ENCODE measurements around the gene ERBB4. TPM values are rescaled to one million over a fixed set of nuclear protein-coding genes. Genes with fewer than 3 reads are reported as not detected.

ERBB4 gene
- total RNA-seq, 1 donor: 5.8 TPM

DNA sequence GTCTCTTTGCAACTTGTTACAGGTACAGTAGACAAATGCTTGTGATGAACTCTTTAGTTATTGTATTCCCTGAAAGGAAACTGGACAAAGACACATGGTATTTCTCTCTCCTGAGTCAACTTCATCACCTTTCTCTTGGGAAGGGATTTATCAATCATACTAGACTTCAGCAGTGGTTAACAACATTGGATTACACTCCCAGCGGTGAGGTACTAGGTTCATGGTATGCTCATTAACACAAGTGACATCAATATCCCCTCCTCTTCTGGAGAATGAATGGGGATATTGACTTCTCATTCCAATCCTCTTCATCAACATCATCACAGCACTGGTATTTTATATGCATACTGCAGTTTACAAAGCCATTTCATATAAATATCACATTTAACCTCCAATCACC is 574.6 kb downstream of the ERBB4 start:
- DNase-seq (ENCODE audit: low read depth): no peak
- TF ChIP-seq, protein P1, sequence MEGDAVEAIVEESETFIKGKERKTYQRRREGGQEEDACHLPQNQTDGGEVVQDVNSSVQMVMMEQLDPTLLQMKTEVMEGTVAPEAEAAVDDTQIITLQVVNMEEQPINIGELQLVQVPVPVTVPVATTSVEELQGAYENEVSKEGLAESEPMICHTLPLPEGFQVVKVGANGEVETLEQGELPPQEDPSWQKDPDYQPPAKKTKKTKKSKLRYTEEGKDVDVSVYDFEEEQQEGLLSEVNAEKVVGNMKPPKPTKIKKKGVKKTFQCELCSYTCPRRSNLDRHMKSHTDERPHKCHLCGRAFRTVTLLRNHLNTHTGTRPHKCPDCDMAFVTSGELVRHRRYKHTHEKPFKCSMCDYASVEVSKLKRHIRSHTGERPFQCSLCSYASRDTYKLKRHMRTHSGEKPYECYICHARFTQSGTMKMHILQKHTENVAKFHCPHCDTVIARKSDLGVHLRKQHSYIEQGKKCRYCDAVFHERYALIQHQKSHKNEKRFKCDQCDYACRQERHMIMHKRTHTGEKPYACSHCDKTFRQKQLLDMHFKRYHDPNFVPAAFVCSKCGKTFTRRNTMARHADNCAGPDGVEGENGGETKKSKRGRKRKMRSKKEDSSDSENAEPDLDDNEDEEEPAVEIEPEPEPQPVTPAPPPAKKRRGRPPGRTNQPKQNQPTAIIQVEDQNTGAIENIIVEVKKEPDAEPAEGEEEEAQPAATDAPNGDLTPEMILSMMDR (IDR thresholded peaks at IDR 0.05; ENCODE audit: insufficient read depth, low read length): no peak
- H3K4me3 ChIP-seq (ENCODE audit: low read depth, low read length): no peak overlapping the region

- TF ChIP-seq, protein P1 (IDR thresholded peaks at IDR 0.05; ENCODE audit: insufficient read depth, low read length): no peak
- no peak for DNase-seq (ENCODE audit: low read depth)
- H3K4me3 ChIP-seq (ENCODE audit: low read depth, low read length): no peak overlapping the region
These were observed 580.8 kb downstream of the ERBB4 start for GRCh38 chr2:211957799-211958198.

DNA sequence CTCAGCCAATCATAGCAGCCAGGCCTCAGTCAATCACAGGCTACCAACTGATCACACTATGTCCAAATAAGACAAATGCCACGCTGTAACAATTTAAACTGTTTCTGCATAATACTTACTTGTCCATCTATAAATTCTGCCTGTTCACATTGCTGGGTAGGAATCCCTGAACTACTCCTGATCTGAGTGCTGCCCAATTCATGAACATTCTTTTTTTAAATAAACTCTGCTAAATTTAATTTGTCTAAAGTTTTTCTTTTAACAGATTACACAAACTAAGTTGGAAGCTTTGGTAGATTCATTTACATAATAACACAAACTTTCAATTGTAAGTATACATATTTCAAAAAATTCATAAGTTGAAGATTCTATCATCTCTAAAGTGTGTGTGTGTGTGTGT is 583.0 kb downstream of the ERBB4 start:
- no peak for DNase-seq (ENCODE audit: low read depth)
- TF ChIP-seq, protein P1 (IDR thresholded peaks at IDR 0.05; ENCODE audit: insufficient read depth, low read length): no peak
- H3K4me3 ChIP-seq (ENCODE audit: low read depth, low read length): no peak overlapping the region

GRCh38 chr2:211948932-211949331 is 589.7 kb downstream of the ERBB4 start:
- TF ChIP-seq, protein P1 (IDR thresholded peaks at IDR 0.05; ENCODE audit: insufficient read depth, low read length): no peak
- DNase-seq (ENCODE audit: low read depth): no peak
- H3K4me3 ChIP-seq (ENCODE audit: low read depth, low read length): no peak overlapping the region

DNA sequence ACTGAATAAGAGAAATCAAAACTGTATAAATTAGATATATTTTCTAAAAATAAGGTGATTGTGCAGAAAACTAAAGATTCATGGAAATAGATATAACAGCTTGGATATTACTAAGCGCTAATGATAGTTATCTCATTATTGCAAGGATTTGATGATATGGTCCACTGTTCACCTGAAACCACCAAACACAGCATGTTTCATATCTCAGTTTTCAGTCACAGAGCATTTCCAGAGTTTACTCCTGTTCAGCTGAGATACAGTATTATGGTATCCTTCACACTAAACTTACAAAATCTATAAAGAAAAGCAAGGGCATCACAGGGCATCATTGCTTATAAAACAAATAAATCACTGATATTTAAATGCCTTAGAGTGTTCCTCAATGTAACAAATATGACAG is 591.6 kb downstream of the ERBB4 start:
- DNase-seq (ENCODE audit: low read depth): no peak
- no peak overlapping the region for H3K4me3 ChIP-seq (ENCODE audit: low read depth, low read length)
- TF ChIP-seq, protein P1 (IDR thresholded peaks at IDR 0.05; ENCODE audit: insufficient read depth, low read length): no peak

GRCh38 chr2:211944572-211944971 is 594.0 kb downstream of the ERBB4 start:
- no peak overlapping the region for H3K4me3 ChIP-seq (ENCODE audit: low read depth, low read length)
- TF ChIP-seq, protein P1 (IDR thresholded peaks at IDR 0.05; ENCODE audit: insufficient read depth, low read length): no peak
- no peak for DNase-seq (ENCODE audit: low read depth)

GRCh38 chr2:211942153-211942552 is 596.4 kb downstream of the ERBB4 start:
- no peak overlapping the region for H3K4me3 ChIP-seq (ENCODE audit: low read depth, low read length)
- TF ChIP-seq, protein P1 (IDR thresholded peaks at IDR 0.05; ENCODE audit: insufficient read depth, low read length): no peak
- DNase-seq (ENCODE audit: low read depth): no peak

Data from fibroblast of the aortic adventitia (primary cell).